ENCODE data around the gene ABCG8. TPM values are rescaled to one million over a fixed set of nuclear protein-coding genes. Genes with fewer than 3 reads are reported as not detected.

The ABCG8 gene
- total and polyA plus RNA-seq, 2 donors (not counting 3 experiments of a cell fraction or from before 2014, with no cell fraction given), result not detected

DNA sequence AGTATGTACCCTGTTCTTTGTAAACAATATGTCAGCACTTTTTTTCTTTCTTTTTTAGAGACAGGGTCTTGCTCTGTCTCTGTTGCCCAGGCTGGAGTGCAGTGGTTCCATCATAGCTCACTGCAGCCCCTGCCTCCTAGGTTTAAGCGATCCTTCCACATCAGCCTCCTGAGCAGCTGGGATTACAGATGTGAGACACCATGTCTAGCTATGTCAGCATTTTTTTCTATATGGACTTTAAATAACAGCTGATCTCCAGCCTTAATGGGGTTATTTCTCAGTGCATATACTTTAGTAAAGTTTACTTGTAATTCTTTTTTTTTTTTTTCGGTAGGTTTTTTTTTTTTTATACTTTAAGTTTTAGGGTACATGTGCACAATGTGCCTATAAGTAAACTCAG is 26.8 kb upstream of the ABCG8 start:
- no peak overlapping the region for H3K4me2 ChIP-seq (ENCODE audit: insufficient read depth, low read length)
- dilution Hi-C loops (cut with MboI; ENCODE audit: extremely low pct_ligation_motif_present, low sequenced_read_pairs) (no loop called here), intact Hi-C loops (cut with micrococcal nuclease) (no loop called here)
- no peaks in the 10 kb centered on the region for H4K20me1 ChIP-seq (replicated peaks; ENCODE audit: control insufficient read depth, extremely low read depth, insufficient read depth, low read length)
- no peaks in the 10 kb centered on the region for H3K79me2 ChIP-seq (ENCODE audit: control insufficient read depth, insufficient read depth, low read length)
- TF ChIP-seq, protein P1, sequence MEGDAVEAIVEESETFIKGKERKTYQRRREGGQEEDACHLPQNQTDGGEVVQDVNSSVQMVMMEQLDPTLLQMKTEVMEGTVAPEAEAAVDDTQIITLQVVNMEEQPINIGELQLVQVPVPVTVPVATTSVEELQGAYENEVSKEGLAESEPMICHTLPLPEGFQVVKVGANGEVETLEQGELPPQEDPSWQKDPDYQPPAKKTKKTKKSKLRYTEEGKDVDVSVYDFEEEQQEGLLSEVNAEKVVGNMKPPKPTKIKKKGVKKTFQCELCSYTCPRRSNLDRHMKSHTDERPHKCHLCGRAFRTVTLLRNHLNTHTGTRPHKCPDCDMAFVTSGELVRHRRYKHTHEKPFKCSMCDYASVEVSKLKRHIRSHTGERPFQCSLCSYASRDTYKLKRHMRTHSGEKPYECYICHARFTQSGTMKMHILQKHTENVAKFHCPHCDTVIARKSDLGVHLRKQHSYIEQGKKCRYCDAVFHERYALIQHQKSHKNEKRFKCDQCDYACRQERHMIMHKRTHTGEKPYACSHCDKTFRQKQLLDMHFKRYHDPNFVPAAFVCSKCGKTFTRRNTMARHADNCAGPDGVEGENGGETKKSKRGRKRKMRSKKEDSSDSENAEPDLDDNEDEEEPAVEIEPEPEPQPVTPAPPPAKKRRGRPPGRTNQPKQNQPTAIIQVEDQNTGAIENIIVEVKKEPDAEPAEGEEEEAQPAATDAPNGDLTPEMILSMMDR (IDR thresholded peaks at IDR 0.05; ENCODE audit: extremely low read depth in 1 of 2, insufficient read depth in 1 of 2, low read depth in 1 of 2, low read length in 2 of 2), result no peak
- TF ChIP-seq EZH2 (IDR thresholded peaks at IDR 0.05; ENCODE audit: borderline replicate concordance, low read depth, low read length, severe bottlenecking), result no peak
- no peak for TF ChIP-seq FOS (IDR thresholded peaks at IDR 0.05; ENCODE audit: borderline replicate concordance, insufficient read depth, low read length)
- TF ChIP-seq GATA2 (IDR thresholded peaks at IDR 0.05; ENCODE audit: insufficient read depth, insufficient read length, low read depth, low read length), result no peak
- TF ChIP-seq MYC (IDR thresholded peaks at IDR 0.05; ENCODE audit: low read depth, low read length), result no peak
- TF ChIP-seq POLR2AphosphoS5 (IDR thresholded peaks at IDR 0.05; ENCODE audit: insufficient read depth, low read depth, low read length), result no peak
- DNase-seq (ENCODE audit: low read depth, low spot score) (no peak), FAIRE-seq (no peak)
- H3K27ac ChIP-seq (ENCODE audit: insufficient read depth, low read depth, low read length), result no peak overlapping the region
- H3K4me3 ChIP-seq (replicated peaks in 1 of 3; ENCODE audit: insufficient read depth in 1 of 3, low read depth in 1 of 3, low read length in 3 of 3), result no peak overlapping the region
- H2AFZ ChIP-seq (ENCODE audit: low read depth, low read length), result no peak overlapping the region
- no peaks in the 10 kb centered on the region for H3K4me1 ChIP-seq (ENCODE audit: control insufficient read depth, extremely low read depth, insufficient read depth, low read length)
- CTCF ChIA-PET, result no interaction called here
- no peaks in the 10 kb centered on the region for H3K27me3 ChIP-seq (ENCODE audit: control insufficient read depth in 2 of 2, insufficient read depth in 2 of 2, low read length in 2 of 2)
- no peaks in the 10 kb centered on the region for H3K9me3 ChIP-seq (replicated peaks; ENCODE audit: control insufficient read depth, insufficient read depth, low read length)
- POLR2A ChIA-PET, result no interaction called here
- BruUV-seq (replicated peaks), result no TSS peak
- H3K9me1 ChIP-seq (replicated peaks; ENCODE audit: control insufficient read depth, extremely low read depth, insufficient read depth, low read length), result no peaks in the 10 kb centered on the region
- no peaks in the 10 kb centered on the region for H3K36me3 ChIP-seq (ENCODE audit: control insufficient read depth in 2 of 2, extremely low read depth in 1 of 2, insufficient read depth in 2 of 2, low read length in 2 of 2)
- no peak overlapping the region for H3K9ac ChIP-seq (replicated peaks; ENCODE audit: extremely low read depth, insufficient read depth, low read length)

DNA sequence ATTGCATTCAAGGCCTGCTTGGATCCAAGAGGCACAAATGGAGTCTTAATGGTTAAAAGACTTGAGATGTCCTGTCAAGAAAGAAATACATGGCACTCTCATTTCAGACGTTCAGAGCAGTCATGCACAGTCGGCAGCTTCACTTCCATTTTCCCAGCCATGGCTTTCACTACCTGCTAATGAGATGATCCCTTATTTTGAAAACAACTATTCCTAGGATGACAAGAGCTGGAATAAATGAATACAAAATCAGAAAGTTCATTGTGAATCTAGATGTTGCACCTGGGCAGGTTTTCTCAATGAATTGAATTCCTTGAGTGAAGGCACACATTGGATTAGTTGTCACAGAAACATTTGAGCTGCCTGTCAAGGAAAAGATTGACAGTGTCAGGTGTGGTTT is 25.8 kb upstream of the ABCG8 start:
- H3K79me2 ChIP-seq (ENCODE audit: control insufficient read depth, insufficient read depth, low read length), result no peaks in the 10 kb centered on the region
- H4K20me1 ChIP-seq (replicated peaks; ENCODE audit: control insufficient read depth, extremely low read depth, insufficient read depth, low read length), result no peaks in the 10 kb centered on the region
- no peak overlapping the region for H3K9ac ChIP-seq (replicated peaks; ENCODE audit: extremely low read depth, insufficient read depth, low read length)
- TF ChIP-seq MYC (IDR thresholded peaks at IDR 0.05; ENCODE audit: low read depth, low read length) (no peak), JUN (IDR thresholded peaks at IDR 0.05; ENCODE audit: borderline replicate concordance, insufficient read depth, insufficient read length, low read depth) (no peak), POLR2AphosphoS5 (IDR thresholded peaks at IDR 0.05; ENCODE audit: insufficient read depth, low read depth, low read length) (no peak), FOS (IDR thresholded peaks at IDR 0.05; ENCODE audit: borderline replicate concordance, insufficient read depth, low read length) (no peak), GATA2 (IDR thresholded peaks at IDR 0.05; ENCODE audit: insufficient read depth, insufficient read length, low read depth, low read length) (no peak), POLR2A (IDR thresholded peaks at IDR 0.05; ENCODE audit: low read depth, low read length) (no peak), EZH2 (IDR thresholded peaks at IDR 0.05; ENCODE audit: borderline replicate concordance, low read depth, low read length, severe bottlenecking) (no peak)
- TF ChIP-seq, protein P1 (IDR thresholded peaks at IDR 0.05; ENCODE audit: extremely low read depth in 1 of 2, insufficient read depth in 1 of 2, low read depth in 1 of 2, low read length in 2 of 2), result no peak
- TF ChIP-seq, protein P2, sequence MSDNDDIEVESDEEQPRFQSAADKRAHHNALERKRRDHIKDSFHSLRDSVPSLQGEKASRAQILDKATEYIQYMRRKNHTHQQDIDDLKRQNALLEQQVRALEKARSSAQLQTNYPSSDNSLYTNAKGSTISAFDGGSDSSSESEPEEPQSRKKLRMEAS (IDR thresholded peaks at IDR 0.05; ENCODE audit: insufficient read depth, insufficient read length), result no peak
- no peaks in the 10 kb centered on the region for H3K9me3 ChIP-seq (replicated peaks; ENCODE audit: control insufficient read depth, insufficient read depth, low read length)
- H3K4me1 ChIP-seq (ENCODE audit: control insufficient read depth, extremely low read depth, insufficient read depth, low read length), result no peaks in the 10 kb centered on the region
- intact Hi-C loops (cut with micrococcal nuclease) (no loop called here), dilution Hi-C loops (cut with MboI; ENCODE audit: extremely low pct_ligation_motif_present, low sequenced_read_pairs) (no loop called here)
- no TSS peak for BruUV-seq (replicated peaks)
- CTCF ChIA-PET, result no interaction called here
- FAIRE-seq (no peak), DNase-seq (ENCODE audit: low read depth, low spot score) (no peak)
- no peaks in the 10 kb centered on the region for H3K36me3 ChIP-seq (ENCODE audit: control insufficient read depth in 2 of 2, extremely low read depth in 1 of 2, insufficient read depth in 2 of 2, low read length in 2 of 2)
- H3K27ac ChIP-seq (ENCODE audit: insufficient read depth, low read depth, low read length), result no peak overlapping the region
- no peak overlapping the region for H2AFZ ChIP-seq (ENCODE audit: low read depth, low read length)
- H3K4me3 ChIP-seq (replicated peaks in 1 of 3; ENCODE audit: insufficient read depth in 1 of 3, low read depth in 1 of 3, low read length in 3 of 3), result no peak overlapping the region
- H3K4me2 ChIP-seq (ENCODE audit: insufficient read depth, low read length), result no peak overlapping the region
- POLR2A ChIA-PET, result no interaction called here
- no peaks in the 10 kb centered on the region for H3K27me3 ChIP-seq (ENCODE audit: control insufficient read depth in 2 of 2, insufficient read depth in 2 of 2, low read length in 2 of 2)
- H3K9me1 ChIP-seq (replicated peaks; ENCODE audit: control insufficient read depth, extremely low read depth, insufficient read depth, low read length), result no peaks in the 10 kb centered on the region
